H1 (cell line): Measurements from ENCODE around the gene KCNMA1. TPM values are rescaled to one million over a fixed set of nuclear protein-coding genes. Genes with fewer than 3 reads are reported as not detected.

ENCODE experiments used
- CTCF ChIA-PET: fragments of 300-600 bp; sonication (Branson Sonifier 250); formaldehyde crosslinking; loops from one replicate; lab custom pipeline; 2021; ENCODE audit not compliant: partially characterized antibody; lab: Charles Lee
- POLR2A ChIA-PET: fragments of 300-600 bp; sonication (Branson Sonifier 250); formaldehyde crosslinking; loops from one replicate; lab custom pipeline; 2021; ENCODE audit warnings: inconsistent platforms; ENCODE audit not compliant: partially characterized antibody; lab: Charles Lee
- DNase-seq, 2 experiments: peaks; one replicate each; pipeline versions ENCODE4 v3.0.0 to v3.0.0-alpha.2; 2010 to 2022; ENCODE audit warnings: low spot score in 2 of 2, low read depth in 1 of 2, mixed read lengths in 1 of 2
- FAIRE-seq: peaks from 2 replicates; lab custom pipeline; 2011; peaks lifted over from hg19 to GRCh38; lab: Jason Lieb, UNC
- H2AFZ ChIP-seq: 2 replicates; pipeline ENCODE4 v1.8.1; 2012; ENCODE audit warnings: low read length, inconsistent platforms
- H2AK5ac ChIP-seq: 2 replicates; pipeline ENCODE4 v1.6.1; 2013; ENCODE audit warnings: low read depth, low read length
- H2BK120ac ChIP-seq: replicated peaks from 2 replicates; pipeline ENCODE3; 2013; ENCODE audit warnings: low read depth, low read length, inconsistent platforms
- H2BK12ac ChIP-seq: 2 replicates; pipeline ENCODE4 v1.6.1; 2013; ENCODE audit warnings: low read depth, low read length
- H2BK15ac ChIP-seq: 2 replicates; pipeline ENCODE4 v1.6.1; 2013; ENCODE audit warnings: low read length
- H2BK20ac ChIP-seq: 2 replicates; pipeline ENCODE4 v1.6.1; 2013; ENCODE audit warnings: low read length
- H2BK5ac ChIP-seq: 2 replicates; pipeline ENCODE4 v1.6.1; 2013; ENCODE audit warnings: low read depth, low read length
- H3K14ac ChIP-seq: 2 replicates; pipeline ENCODE4 v1.6.1; 2013; ENCODE audit warnings: inconsistent platforms; ENCODE audit not compliant: insufficient read length
- H3K18ac ChIP-seq: 2 replicates; pipeline ENCODE4 v1.6.1; 2013; ENCODE audit warnings: low read length; ENCODE audit errors: extremely low read depth
- H3K23ac ChIP-seq: 2 replicates; pipeline ENCODE4 v1.6.1; 2013; ENCODE audit warnings: inconsistent platforms; ENCODE audit not compliant: insufficient read length
- H3K23me2 ChIP-seq: 2 replicates; pipeline ENCODE4 v1.6.1; 2013; ENCODE audit warnings: low read depth, low read length
- H3K27ac ChIP-seq: 2 replicates; pipeline ENCODE4 v1.6.1; 2011; ENCODE audit warnings: low read depth, low read length, inconsistent platforms
- H3K27me3 ChIP-seq, 4 experiments: replicated peaks in 1 of 4; 1 replicate in 1 of 4; 2 replicates in 3 of 4; pipeline versions ENCODE4 v1.6.1 to v1.8.1; 2011 to 2013; ENCODE audit warnings: low read length in 3 of 4, mild to moderate bottlenecking in 3 of 4, inconsistent platforms in 2 of 4, mixed read lengths in 2 of 4, moderate library complexity in 1 of 4; ENCODE audit not compliant: control insufficient read depth in 3 of 4, insufficient read depth in 3 of 4; ENCODE audit errors: extremely low read depth in 1 of 4
- H3K36me3 ChIP-seq, 4 experiments: 2 replicates each; pipeline versions ENCODE4 v1.6.1 to v1.8.1; 2011 to 2013; ENCODE audit warnings: mild to moderate bottlenecking in 4 of 4, low read length in 3 of 4, moderate library complexity in 2 of 4, control low read depth in 1 of 4, inconsistent platforms in 1 of 4; ENCODE audit not compliant: insufficient read depth in 4 of 4, control insufficient read depth in 2 of 4
- H3K4ac ChIP-seq: replicated peaks from 2 replicates; pipeline ENCODE3; 2013; ENCODE audit warnings: low read length, low read depth, mixed read lengths, inconsistent platforms; ENCODE audit not compliant: insufficient read length
- H3K4me1 ChIP-seq, 4 experiments: replicated peaks in 1 of 4; 1 replicate in 1 of 4; 2 replicates in 3 of 4; pipeline versions ENCODE4 v1.6.1 to v1.8.1; 2011 to 2013; ENCODE audit warnings: low read length in 3 of 4, inconsistent platforms in 2 of 4, mixed read lengths in 1 of 4; ENCODE audit not compliant: insufficient read depth in 4 of 4, control insufficient read depth in 3 of 4
- H3K4me2 ChIP-seq, 2 experiments: 2 replicates each; pipeline versions ENCODE4 v1.6.1 to v1.8.1; 2011 to 2013; ENCODE audit warnings: low read depth in 2 of 2, low read length in 2 of 2, control low read depth in 1 of 2, inconsistent platforms in 1 of 2, mild to moderate bottlenecking in 1 of 2; ENCODE audit not compliant: insufficient read depth in 1 of 2
- H3K4me3 ChIP-seq, 4 experiments: fragments of 200-600, 300-600 bp in 1 of 4; sonication (generic), shearing (Covaris generic), sonication (Bioruptor Twin) in 1 of 4; 2 replicates each; pipeline versions ENCODE4 v1.5.1 to v1.8.1; 2011 to 2016; ENCODE audit warnings: low read length in 4 of 4, low read depth in 3 of 4, control low read depth in 2 of 4, inconsistent platforms in 2 of 4, mild to moderate bottlenecking in 2 of 4, mixed read lengths in 1 of 4, moderate library complexity in 1 of 4; ENCODE audit not compliant: insufficient read depth in 2 of 4; ENCODE audit errors: extremely low read depth in 1 of 4
- H3K56ac ChIP-seq: replicated peaks from 2 replicates; pipeline ENCODE3; 2013; ENCODE audit warnings: low read depth, mild to moderate bottlenecking, mixed read lengths, low read length, inconsistent platforms; ENCODE audit not compliant: insufficient read length
- H3K79me1 ChIP-seq: 2 replicates; pipeline ENCODE4 v1.6.1; 2013; ENCODE audit warnings: low read depth, low read length, control low read depth
- H3K79me2 ChIP-seq, 2 experiments: 2 replicates each; pipeline versions ENCODE4 v1.6.1 to v1.8.1; 2012 to 2013; ENCODE audit warnings: low read length in 2 of 2, mild to moderate bottlenecking in 2 of 2, inconsistent platforms in 1 of 2; ENCODE audit not compliant: insufficient read depth in 2 of 2, control insufficient read depth in 1 of 2
- H3K9ac ChIP-seq, 4 experiments: replicated peaks in 1 of 4; 1 replicate in 1 of 4; 2 replicates in 3 of 4; pipeline versions ENCODE4 v1.6.1 to v1.8.1; 2011 to 2013; ENCODE audit warnings: low read depth in 3 of 4, low read length in 3 of 4, control low read depth in 2 of 4, mild to moderate bottlenecking in 2 of 4, moderate library complexity in 2 of 4, inconsistent platforms in 1 of 4; ENCODE audit errors: extremely low read depth in 1 of 4
- H3K9me3 ChIP-seq, 2 experiments: 2 replicates each; pipeline versions ENCODE4 v1.6.1 to v1.8.1; 2012 to 2013; ENCODE audit warnings: mild to moderate bottlenecking in 2 of 2, moderate library complexity in 2 of 2, control low read depth in 1 of 2, inconsistent platforms in 1 of 2, low read depth in 1 of 2, low read length in 1 of 2, mixed read lengths in 1 of 2; ENCODE audit not compliant: insufficient read depth in 2 of 2
- H4K20me1 ChIP-seq, 2 experiments: replicated peaks in 1 of 2; 2 replicates each; pipeline versions ENCODE3 to v1.8.1; 2011 to 2013; ENCODE audit warnings: inconsistent platforms in 2 of 2, low read length in 2 of 2, mild to moderate bottlenecking in 1 of 2; ENCODE audit not compliant: insufficient read depth in 2 of 2, control insufficient read depth in 1 of 2
- H4K5ac ChIP-seq: 2 replicates; pipeline ENCODE4 v1.6.1; 2013; ENCODE audit warnings: low read length, low read depth, mixed read lengths, inconsistent platforms; ENCODE audit not compliant: insufficient read length
- H4K8ac ChIP-seq: 2 replicates; pipeline ENCODE4 v1.8.0; 2013; ENCODE audit warnings: mild to moderate bottlenecking, moderate library complexity, low read length, inconsistent platforms; ENCODE audit not compliant: insufficient read depth; ENCODE audit errors: extremely low read depth
- H4K91ac ChIP-seq: replicated peaks from 2 replicates; pipeline ENCODE3; 2013; ENCODE audit warnings: low read length, mixed read lengths, inconsistent platforms; ENCODE audit not compliant: insufficient read length
- CBX5 ChIP-seq: fragments of 300-800, 300-1000 bp; sonication (generic); IDR thresholded peaks from 2 replicates; pipeline ENCODE4 v1.7.1; 2016; ENCODE audit warnings: antibody characterized with exemption, low read length, low read depth
- EP300 ChIP-seq, 2 experiments: IDR thresholded peaks; 1 replicate in 1 of 2; 2 replicates in 1 of 2; pipeline ENCODE4 v1.6.1; 2011 to 2012; ENCODE audit warnings: low read depth in 2 of 2, low read length in 2 of 2, mild to moderate bottlenecking in 2 of 2, borderline replicate concordance in 1 of 2, inconsistent platforms in 1 of 2, moderate library complexity in 1 of 2
- EZH2 ChIP-seq: fragments of 200-600 bp; sonication (generic); IDR thresholded peaks from 2 replicates; pipeline ENCODE4 v1.7.1; 2012; ENCODE audit warnings: low read depth, mild to moderate bottlenecking, moderate library complexity, low read length, inconsistent platforms; ENCODE audit not compliant: severe bottlenecking
- FOSL1 ChIP-seq: IDR thresholded peaks from 2 replicates; pipeline ENCODE4 v1.6.1; 2011; ENCODE audit warnings: mild to moderate bottlenecking, low read depth, low read length, moderate library complexity; ENCODE audit not compliant: insufficient read depth
- GABPA ChIP-seq: IDR thresholded peaks from 2 replicates; pipeline ENCODE4 v1.6.1; 2011; ENCODE audit warnings: mild to moderate bottlenecking, low read length, moderate library complexity, borderline replicate concordance; ENCODE audit not compliant: insufficient read depth
- HDAC6 ChIP-seq: IDR thresholded peaks from one replicate; pipeline ENCODE4 v1.7.1; 2012; ENCODE audit warnings: low read depth, mild to moderate bottlenecking, inconsistent platforms, low read length, moderate library complexity
- SAP30 ChIP-seq: fragments of 300-600 bp; sonication (generic); IDR thresholded peaks from 2 replicates; pipeline ENCODE4 v1.7.1; 2012; ENCODE audit warnings: low read length, moderate library complexity, mild to moderate bottlenecking, inconsistent platforms; ENCODE audit not compliant: insufficient read depth, insufficient replicate concordance
- SP1 ChIP-seq: IDR thresholded peaks from 2 replicates; pipeline ENCODE4 v1.6.1; 2011; ENCODE audit warnings: low read depth, low read length
- SUZ12 ChIP-seq: fragments of 200-600 bp; sonication (generic); IDR thresholded peaks from 2 replicates; pipeline ENCODE4 v1.6.1; 2012; ENCODE audit warnings: mild to moderate bottlenecking, inconsistent platforms, low read length, moderate library complexity, mixed read lengths
- TEAD4 ChIP-seq: IDR thresholded peaks from 2 replicates; pipeline ENCODE4 v1.6.1; 2012; ENCODE audit warnings: low read depth, low read length, inconsistent platforms, mixed read lengths
- YY1 ChIP-seq: IDR thresholded peaks from 2 replicates; pipeline ENCODE4 v1.6.1; 2011; ENCODE audit warnings: low read depth, mild to moderate bottlenecking, low read length
- WGBS, 2 experiments: shearing (Covaris generic) in 1 of 2; methylation state at CpG; one replicate each; pipeline versions ENCODE4 v1.1.6 to v1.1.7; 2013 to 2015; ENCODE audit warnings: low lambda C conversion rate in 2 of 2, mixed read lengths in 2 of 2, inconsistent platforms in 1 of 2, low coverage in 1 of 2, missing lambda C conversion rate in 1 of 2; ENCODE audit not compliant: insufficient replicate concordance in 2 of 2, insufficient coverage in 1 of 2, insufficient read length in 1 of 2; ENCODE audit errors: extremely low coverage in 1 of 2, missing lambda C conversion rate in 1 of 2; 5-methylcytosine and 5-hydroxymethylcytosine counted together
- polyA plus RNA-seq, 7 experiments: library from polyadenylated mRNA; depleted of rRNA in 3 of 7; stranded (reverse) in 5 of 7; unstranded in 2 of 7; fragments of >200 nt in 5 of 7; fragments of 200-250 nt in 2 of 7; gene quantifications; 1 replicate in 5 of 7; 2 replicates in 1 of 7; 4 replicates in 1 of 7; pipeline versions ENCODE4 v1.2.1 to v1.2.3, GENCODE V29; 2011 to 2013; ENCODE audit warnings: missing spikeins in 2 of 7, mixed read lengths in 2 of 7
- total RNA-seq: library from RNA; stranded (reverse); fragmentation: NEBNext Ultra II Directional; extraction: Animal tissue kit (Norgen Biotek cat#: 25700); gene quantifications from 2 replicates; pipeline ENCODE4 v1.2.1, GENCODE V29; 2021
- TF ChIP-seq, protein P1 (sequence below), 3 experiments: IDR thresholded peaks; 1 replicate in 2 of 3; 2 replicates in 1 of 3; pipeline versions ENCODE4 v1.5.1 to v1.6.1; 2011; ENCODE audit warnings: low read length in 3 of 3, mild to moderate bottlenecking in 3 of 3, inconsistent platforms in 2 of 3, low read depth in 1 of 3, moderate library complexity in 1 of 3; ENCODE audit not compliant: insufficient read depth in 1 of 3; ENCODE audit errors: control extremely low read depth in 1 of 3

Gene KCNMA1
- total and polyA plus RNA-seq, 2 of the 8 experiments (the other 6 are each of a cell fraction or from before 2014, with no cell fraction given): 10.2 to 11.1 TPM

DNA sequence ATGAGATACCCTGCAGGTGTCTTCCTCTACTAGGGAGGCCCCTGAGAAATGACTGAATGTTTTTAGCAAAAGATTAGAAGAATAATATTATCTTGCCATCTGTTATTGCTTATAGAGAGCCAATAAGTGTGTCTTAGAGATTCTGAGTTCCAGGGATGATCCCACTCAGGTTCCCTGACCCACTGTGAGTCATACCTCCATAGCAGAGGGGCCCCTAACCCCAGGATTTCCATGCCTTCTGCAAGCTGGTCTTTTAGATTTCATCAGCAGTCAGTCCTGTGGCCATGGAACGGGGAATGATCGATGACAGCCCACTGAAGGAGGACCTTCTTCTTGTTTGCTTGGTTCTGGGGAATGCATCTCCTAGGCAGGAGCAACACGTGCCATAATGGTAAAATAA lies 333.4 kb downstream of the KCNMA1 start:
- Histone ChIP-seq H3K79me2 (no peaks in the 10 kb centered on the region), H3K9me3 (no peaks in the 10 kb centered on the region), H3K27ac (no peak overlapping the region), H3K4me2 (no peak overlapping the region), H4K5ac (no peak overlapping the region), H3K23me2 (no peaks in the 10 kb centered on the region), H3K4me3 (no peak overlapping the region), H3K9ac (no peak overlapping the region), H2BK20ac (no peak overlapping the region), H2BK12ac (no peak overlapping the region), H3K23ac (no peak overlapping the region), H3K14ac (no peak overlapping the region), H3K4ac (no peak overlapping the region), H3K79me1 (no peaks in the 10 kb centered on the region), H2BK120ac (no peak overlapping the region), H3K18ac (no peak overlapping the region), H2AFZ (no peak overlapping the region), H4K8ac (no peak overlapping the region), H2BK15ac (no peak overlapping the region), H3K56ac (no peak overlapping the region), H4K91ac (no peak overlapping the region), H3K27me3 (no peaks in the 10 kb centered on the region), H2BK5ac (no peak overlapping the region), H3K4me1 (no peaks in the 10 kb centered on the region), H4K20me1 (no peaks in the 10 kb centered on the region), H3K36me3 (no peaks in the 10 kb centered on the region), H2AK5ac (no peak overlapping the region)
- ChIA-PET CTCF (interaction anchor here (1.0 kb wide), 1 partner anchor 13 kb away, joined by 4 read pairs; no protein-coding TSS in a partner anchor), POLR2A (no interaction called here)
- DNase-seq: no peak
- no peak for FAIRE-seq
- 85% methylated on average over 3 of the region's 3 CpGs; no CpG with 5 or more reads in 1 of the 2 experiments for WGBS, 2 experiments
- no peak for TF ChIP-seq EZH2
- TF ChIP-seq GABPA: no peak
- no peak for TF ChIP-seq TEAD4
- TF ChIP-seq CBX5: no peak
- no peak for TF ChIP-seq SP1
- TF ChIP-seq, protein P1, sequence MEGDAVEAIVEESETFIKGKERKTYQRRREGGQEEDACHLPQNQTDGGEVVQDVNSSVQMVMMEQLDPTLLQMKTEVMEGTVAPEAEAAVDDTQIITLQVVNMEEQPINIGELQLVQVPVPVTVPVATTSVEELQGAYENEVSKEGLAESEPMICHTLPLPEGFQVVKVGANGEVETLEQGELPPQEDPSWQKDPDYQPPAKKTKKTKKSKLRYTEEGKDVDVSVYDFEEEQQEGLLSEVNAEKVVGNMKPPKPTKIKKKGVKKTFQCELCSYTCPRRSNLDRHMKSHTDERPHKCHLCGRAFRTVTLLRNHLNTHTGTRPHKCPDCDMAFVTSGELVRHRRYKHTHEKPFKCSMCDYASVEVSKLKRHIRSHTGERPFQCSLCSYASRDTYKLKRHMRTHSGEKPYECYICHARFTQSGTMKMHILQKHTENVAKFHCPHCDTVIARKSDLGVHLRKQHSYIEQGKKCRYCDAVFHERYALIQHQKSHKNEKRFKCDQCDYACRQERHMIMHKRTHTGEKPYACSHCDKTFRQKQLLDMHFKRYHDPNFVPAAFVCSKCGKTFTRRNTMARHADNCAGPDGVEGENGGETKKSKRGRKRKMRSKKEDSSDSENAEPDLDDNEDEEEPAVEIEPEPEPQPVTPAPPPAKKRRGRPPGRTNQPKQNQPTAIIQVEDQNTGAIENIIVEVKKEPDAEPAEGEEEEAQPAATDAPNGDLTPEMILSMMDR (IDR thresholded peaks at IDR 0.05; ENCODE audit: control extremely low read depth in 1 of 3, insufficient read depth in 1 of 3, low read depth in 1 of 3, low read length in 3 of 3): no peak
- TF ChIP-seq EP300 (IDR thresholded peaks at IDR 0.05; ENCODE audit: borderline replicate concordance in 1 of 2, low read depth in 2 of 2, low read length in 2 of 2): no peak
- no peak for TF ChIP-seq HDAC6
- TF ChIP-seq SAP30: no peak
- TF ChIP-seq YY1: no peak
- no peak for TF ChIP-seq SUZ12
- TF ChIP-seq FOSL1: no peak
